H9 (cell line): ENCODE results near the gene NUTF2. TPM values are rescaled to one million over a fixed set of nuclear protein-coding genes. Genes with fewer than 3 reads are reported as not detected.

Source experiments
- DNase-seq: peaks from one replicate; pipeline ENCODE4 v3.0.0-alpha.2; 2017
- H2AFZ ChIP-seq: one replicate; pipeline ENCODE4 v1.6.1; 2013; ENCODE audit warnings: mild to moderate bottlenecking, low read length, control low read depth, moderate library complexity
- H2AK5ac ChIP-seq: 2 replicates; pipeline ENCODE4 v1.6.1; 2013; ENCODE audit warnings: low read length, control low read depth, mixed read lengths; ENCODE audit not compliant: insufficient read length
- H2BK120ac ChIP-seq: one replicate; pipeline ENCODE4 v1.6.1; 2013; ENCODE audit warnings: low read depth, mild to moderate bottlenecking, low read length, control low read depth, inconsistent platforms; ENCODE audit not compliant: poor library complexity, severe bottlenecking
- H2BK12ac ChIP-seq: 2 replicates; pipeline ENCODE4 v1.6.1; 2013; ENCODE audit warnings: low read length, control low read depth, mixed read lengths, low read depth; ENCODE audit not compliant: insufficient read length
- H2BK15ac ChIP-seq: 2 replicates; pipeline ENCODE4 v1.6.1; 2013; ENCODE audit warnings: low read depth, low read length, control low read depth
- H2BK20ac ChIP-seq: one replicate; pipeline ENCODE4 v1.6.1; 2013; ENCODE audit warnings: low read depth, mild to moderate bottlenecking, low read length, control low read depth, inconsistent platforms; ENCODE audit not compliant: poor library complexity, severe bottlenecking
- H2BK5ac ChIP-seq: 2 replicates; pipeline ENCODE4 v1.6.1; 2013; ENCODE audit warnings: low read length, control low read depth, mixed read lengths; ENCODE audit not compliant: insufficient read length
- H3K14ac ChIP-seq: 2 replicates; pipeline ENCODE4 v1.6.1; 2013; ENCODE audit warnings: low read length, control low read depth; ENCODE audit not compliant: insufficient read depth
- H3K18ac ChIP-seq: 2 replicates; pipeline ENCODE4 v1.6.1; 2013; ENCODE audit warnings: low read depth, mild to moderate bottlenecking, mixed read lengths, low read length, control low read depth; ENCODE audit not compliant: insufficient read length
- H3K23ac ChIP-seq: 2 replicates; pipeline ENCODE4 v1.6.1; 2013; ENCODE audit warnings: low read length, control low read depth, mixed read lengths, low read depth; ENCODE audit not compliant: insufficient read length
- H3K23me2 ChIP-seq: 2 replicates; pipeline ENCODE4 v1.6.1; 2013; ENCODE audit warnings: low read depth, mild to moderate bottlenecking, mixed read lengths, low read length, control low read depth; ENCODE audit not compliant: insufficient read length, poor library complexity, severe bottlenecking
- H3K27ac ChIP-seq: 2 replicates; pipeline ENCODE4 v1.5.1; 2013; ENCODE audit warnings: low read length, control low read depth, mixed read lengths, low read depth; ENCODE audit not compliant: insufficient read length
- H3K27me3 ChIP-seq: 2 replicates; pipeline ENCODE4 v1.6.1; 2013; ENCODE audit warnings: low read length, control low read depth, inconsistent platforms; ENCODE audit not compliant: insufficient read depth
- H3K4ac ChIP-seq: 2 replicates; pipeline ENCODE4 v1.6.1; 2013; ENCODE audit warnings: low read depth, mild to moderate bottlenecking, control low read depth, inconsistent platforms, low read length, moderate library complexity
- H3K4me1 ChIP-seq: 2 replicates; pipeline ENCODE4 v1.6.1; 2013; ENCODE audit warnings: low read length, control low read depth, inconsistent platforms; ENCODE audit not compliant: insufficient read depth
- H3K4me2 ChIP-seq: 2 replicates; pipeline ENCODE4 v1.6.1; 2013; ENCODE audit warnings: low read length, control low read depth, mixed read lengths; ENCODE audit not compliant: insufficient read length, insufficient read depth
- H3K56ac ChIP-seq: 2 replicates; pipeline ENCODE4 v1.6.1; 2013; ENCODE audit warnings: low read depth, mild to moderate bottlenecking, mixed read lengths, low read length, control low read depth; ENCODE audit not compliant: insufficient read length
- H3K79me1 ChIP-seq: 2 replicates; pipeline ENCODE4 v1.6.1; 2013; ENCODE audit warnings: low read depth, mild to moderate bottlenecking, moderate library complexity, low read length, control low read depth, inconsistent platforms; ENCODE audit not compliant: insufficient read depth, poor library complexity, severe bottlenecking
- H3K79me2 ChIP-seq: 2 replicates; pipeline ENCODE4 v1.6.1; 2013; ENCODE audit warnings: low read length, control low read depth, inconsistent platforms; ENCODE audit not compliant: insufficient read depth
- H3K9ac ChIP-seq: 2 replicates; pipeline ENCODE4 v1.6.1; 2013; ENCODE audit warnings: low read length, control low read depth, mixed read lengths; ENCODE audit not compliant: insufficient read length; ENCODE audit errors: extremely low read depth
- H3K9me3 ChIP-seq: one replicate; pipeline ENCODE4 v1.6.1; 2013; ENCODE audit warnings: low read depth, low read length, inconsistent platforms; ENCODE audit not compliant: control insufficient read depth
- H3T11ph ChIP-seq: one replicate; pipeline ENCODE4 v1.6.1; 2013; ENCODE audit warnings: mild to moderate bottlenecking, low read length, control low read depth, inconsistent platforms
- H4K20me1 ChIP-seq: one replicate; pipeline ENCODE4 v1.6.1; 2013; ENCODE audit not compliant: control insufficient read depth, insufficient read length, insufficient read depth
- H4K5ac ChIP-seq: 2 replicates; pipeline ENCODE4 v1.6.1; 2013; ENCODE audit warnings: low read depth, mild to moderate bottlenecking, mixed read lengths, low read length, control low read depth; ENCODE audit not compliant: insufficient read length
- H4K8ac ChIP-seq: replicated peaks from 2 replicates; pipeline ENCODE4 v1.6.1; 2013; ENCODE audit warnings: low read length, control low read depth, mixed read lengths, low read depth; ENCODE audit not compliant: insufficient read length
- H4K91ac ChIP-seq: 2 replicates; pipeline ENCODE4 v1.6.1; 2013; ENCODE audit warnings: low read depth, mild to moderate bottlenecking, moderate library complexity, mixed read lengths, low read length, control low read depth; ENCODE audit not compliant: insufficient read length
- H3K27ac Mint-ChIP-seq, 3 experiments: 2 replicates in 2 of 3; 3 replicates in 1 of 3; pipeline ENCODE4 v1.8.0; 2020 to 2021; ENCODE audit warnings: mixed read lengths in 3 of 3, mild to moderate bottlenecking in 1 of 3, moderate library complexity in 1 of 3
- H3K27me3 Mint-ChIP-seq: 2 replicates; pipeline ENCODE4 v1.8.0; 2021; ENCODE audit warnings: low read depth, mild to moderate bottlenecking, moderate library complexity, mixed read lengths
- H3K36me3 Mint-ChIP-seq, 3 experiments: 2 replicates in 2 of 3; 3 replicates in 1 of 3; pipeline ENCODE4 v1.8.0; 2020 to 2021; ENCODE audit warnings: low read depth in 3 of 3, mixed read lengths in 3 of 3; ENCODE audit not compliant: insufficient read depth in 1 of 3
- H3K4me1 Mint-ChIP-seq, 2 experiments: 2 replicates each; pipeline ENCODE4 v1.8.0; 2020; ENCODE audit warnings: mixed read lengths in 2 of 2
- H3K4me3 Mint-ChIP-seq, 2 experiments: 2 replicates in 1 of 2; 3 replicates in 1 of 2; pipeline ENCODE4 v1.8.0; 2020 to 2021; ENCODE audit warnings: mild to moderate bottlenecking in 2 of 2, mixed read lengths in 2 of 2, moderate library complexity in 1 of 2
- H3K9me3 Mint-ChIP-seq, 2 experiments: 2 replicates in 1 of 2; 3 replicates in 1 of 2; pipeline ENCODE4 v1.8.0; 2020; ENCODE audit warnings: mild to moderate bottlenecking in 2 of 2, mixed read lengths in 2 of 2, moderate library complexity in 1 of 2
- CTCF ChIP-seq: fragments of 200-600 bp; sonication (generic); conservative IDR thresholded peaks from 3 replicates; pipeline ENCODE4 v1.8.0; 2021; ENCODE audit warnings: antibody characterized with exemption, mild to moderate bottlenecking
- WGBS: extraction: QIAGEN DNeasy Blood & Tissue Kit; methylation state at CpG from one replicate; pipeline ENCODE4 v1.1.7; 2013; ENCODE audit warnings: missing lambda C conversion rate, low lambda C conversion rate, mixed read lengths; ENCODE audit not compliant: insufficient read length; ENCODE audit errors: extremely low coverage; 5-methylcytosine and 5-hydroxymethylcytosine counted together
- total RNA-seq: library from RNA; stranded (reverse); gene quantifications from 2 replicates; pipeline ENCODE4 v1.2.1, GENCODE V29; 2021

NUTF2 gene
- total RNA-seq, 1 experiment from 2014 or later: 198 TPM

- Histone ChIP-seq H3K14ac (peak overlapping the region; percentile 69; the same call in 1 of the 2 replicates), H3K18ac (no peak overlapping the region), H4K5ac (no peak overlapping the region), H3K4me1 (no peaks in the 10 kb centered on the region; the same call in 1 of the 2 replicates), H2BK15ac (no peak overlapping the region), H2BK20ac (no peak overlapping the region), H3K9ac (peak overlapping the region; percentile 65), H3K79me2 (peaks cover 2% of the 10 kb centered on the region; the same call in 1 of the 2 replicates), H3K79me1 (no peaks in the 10 kb centered on the region), H3K4me2 (peak overlapping the region; percentile 79), H2BK5ac (no peak overlapping the region), H4K91ac (no peak overlapping the region), H3T11ph (no peak overlapping the region), H3K23me2 (peaks cover 13% of the 10 kb centered on the region), H3K27ac (no peak overlapping the region), H3K27me3 (no peaks in the 10 kb centered on the region), H2BK12ac (no peak overlapping the region), H3K23ac (no peak overlapping the region), H3K4ac (no peak overlapping the region), H2AK5ac (no peak overlapping the region), H4K20me1 (no peaks in the 10 kb centered on the region), H3K9me3 (no peaks in the 10 kb centered on the region), H3K56ac (no peak overlapping the region), H4K8ac (no peak overlapping the region), H2AFZ (no peak overlapping the region), H2BK120ac (no peak overlapping the region)
- no peak for TF ChIP-seq CTCF
- Mint-ChIP-seq H3K27me3 (no peaks in the 10 kb centered on the region), H3K9me3 (no peaks in the 10 kb centered on the region), H3K4me3 (peak overlapping the region; percentile 91 to 96), H3K27ac (peak overlapping the region in 2 of 3 experiments; percentile 97 to 98; a peak in 5 of 7 replicates), H3K4me1 (peaks cover 11 to 13% of the 10 kb centered on the region in 2 experiments), H3K36me3 (peaks cover 13 to 65% (median 45%) of the 10 kb centered on the region in 3 experiments; a peak in 6 of 7 replicates)
- no peak for DNase-seq
- WGBS: no CpG with 5 or more reads among the region's 23 CpGs
Observed at GRCh38 chr16:67873435-67874370, 27.0 kb downstream of the NUTF2 start.
